ENCODE data around the gene TRIP4.

GRCh38 chr15:64490598-64491259 is 103.1 kb downstream of the TRIP4 start:
- TF ChIP-seq POLR2AphosphoS5 (IDR thresholded peaks at IDR 0.05) = peak in 2 of 4 donors; percentile 18 to 20
- TF ChIP-seq CTCF (IDR thresholded peaks at IDR 0.05) = no peak

Measured in sigmoid colon (tissue), 4 donors.